Measurements from ENCODE around the gene DPEP3.
"Not testable (repeated sequence)": the region's sequence is repeated elsewhere in the genome, so short reads cannot be mapped to it uniquely, and the experiment has no call there.

Gene DPEP3

GRCh38 chr16:67943619-67944504, 36.4 kb downstream of the DPEP3 start, which contains the start of gene LCAT:
Gene LCAT, minus strand, starts transcription at chr16:67944120. Its CDS starts 19 bp downstream, at chr16:67944101.
- no peak for FAIRE-seq

- no peak for FAIRE-seq
Measured at GRCh38 chr16:67943256-67943618, 37.1 kb downstream of the DPEP3 start.

- no peak for FAIRE-seq
Measured at GRCh38 chr16:67942510-67943255, 37.6 kb downstream of the DPEP3 start.

- no peak for FAIRE-seq
Measured at GRCh38 chr16:67942200-67942509, 38.1 kb downstream of the DPEP3 start.

- no peak for FAIRE-seq
Measured at GRCh38 chr16:67941469-67942199, 38.7 kb downstream of the DPEP3 start.

GRCh38 chr16:67940446-67941089, 39.7 kb downstream of the DPEP3 start:
- no peak for FAIRE-seq

GRCh38 chr16:67939507-67940445, 40.5 kb downstream of the DPEP3 start:
- no peak for FAIRE-seq

- not testable (repeated sequence) for FAIRE-seq
Measured at GRCh38 chr16:67937713-67938112, 42.6 kb downstream of the DPEP3 start.

GRCh38 chr16:67936880-67937605, 43.3 kb downstream of the DPEP3 start:
- FAIRE-seq: no peak

GRCh38 chr16:67936124-67936879, 44.0 kb downstream of the DPEP3 start, which contains the start of gene PSMB10:
Gene PSMB10, minus strand, starts transcription at chr16:67936850. Its CDS starts 101 bp downstream, at chr16:67936749.
- no peak for FAIRE-seq

GRCh38 chr16:67935402-67936123, 44.7 kb downstream of the DPEP3 start:
- no peak for FAIRE-seq

GRCh38 chr16:67935101-67935401, 45.2 kb downstream of the DPEP3 start:
- FAIRE-seq: no peak

- FAIRE-seq: no peak
Measured at GRCh38 chr16:67934306-67935100, 45.8 kb downstream of the DPEP3 start.

- FAIRE-seq: no peak
Measured at GRCh38 chr16:67933805-67934204, 46.5 kb downstream of the DPEP3 start.

GRCh38 chr16:67932462-67932840, 47.8 kb downstream of the DPEP3 start:
- FAIRE-seq: no peak

- FAIRE-seq: no peak
Measured at GRCh38 chr16:67931712-67932461, 48.4 kb downstream of the DPEP3 start, which contains the start of gene CTRL. Gene CTRL, minus strand, starts transcription at chr16:67931862. Its CDS starts 10 bp downstream, at chr16:67931852.

GRCh38 chr16:67930678-67931211, 49.6 kb downstream of the DPEP3 start:
- FAIRE-seq: no peak
